Neural cell (in vitro differentiated cells): ENCODE data around the gene ZDHHC3. TPM values are rescaled to one million over a fixed set of nuclear protein-coding genes. Genes with fewer than 3 reads are reported as not detected.

Experiments used
- H2AFZ ChIP-seq: fragments of 200-600, 300-800 bp; sonication (generic), shearing (Covaris generic); 2 replicates; pipeline ENCODE4 v1.6.0; 2014; ENCODE audit warnings: low read depth, mild to moderate bottlenecking, antibody characterized with exemption, low read length, moderate library complexity
- H3F3A ChIP-seq: fragments of 200-600 bp; shearing (Covaris generic); 2 replicates; pipeline ENCODE4 v1.6.1; 2016; ENCODE audit warnings: mild to moderate bottlenecking, moderate library complexity, mixed read lengths, antibody characterized with exemption, low read length; ENCODE audit not compliant: insufficient read depth, poor library complexity, severe bottlenecking
- H3K27ac ChIP-seq: fragments of 200-600, 300-800 bp; sonication (generic), shearing (Covaris generic); 2 replicates; pipeline ENCODE4 v1.5.1; 2014; ENCODE audit warnings: mild to moderate bottlenecking, low read length, moderate library complexity
- H3K27me3 ChIP-seq: fragments of 300-800, 200-600 bp; sonication (generic), shearing (Covaris generic); 2 replicates; pipeline ENCODE4 v1.6.0; 2014; ENCODE audit warnings: mild to moderate bottlenecking, low read depth, low read length, moderate library complexity; ENCODE audit not compliant: insufficient read depth
- H3K36me3 ChIP-seq: fragments of 300-800, 200-600 bp; sonication (generic), shearing (Covaris generic); 2 replicates; pipeline ENCODE4 v1.5.1; 2014; ENCODE audit warnings: mild to moderate bottlenecking, antibody characterized with exemption, low read length, moderate library complexity; ENCODE audit not compliant: insufficient read depth
- H3K4me2 ChIP-seq: fragments of 300-800, 200-600 bp; sonication (generic), shearing (Covaris generic); 2 replicates; pipeline ENCODE4 v1.6.0; 2014; ENCODE audit warnings: mild to moderate bottlenecking, low read length
- H3K4me3 ChIP-seq: fragments of 300-800, 200-600 bp; sonication (generic), shearing (Covaris generic); 2 replicates; pipeline ENCODE4 v1.5.1; 2014; ENCODE audit warnings: mild to moderate bottlenecking, low read length, moderate library complexity
- H3K79me2 ChIP-seq: fragments of 200-600 bp; shearing (Covaris generic); replicated peaks from 2 replicates; pipeline ENCODE4 v1.6.0; 2014; ENCODE audit warnings: mild to moderate bottlenecking, low read length, moderate library complexity; ENCODE audit not compliant: insufficient read depth
- H3K9ac ChIP-seq: fragments of 300-800, 200-600 bp; sonication (generic), shearing (Covaris generic); 2 replicates; pipeline ENCODE4 v1.6.1; 2016; ENCODE audit warnings: mild to moderate bottlenecking, low read length, mixed read lengths
- H3K9me2 ChIP-seq: fragments of 200-600 bp; shearing (Covaris generic); 2 replicates; pipeline ENCODE4 v1.6.1; 2016; ENCODE audit warnings: mild to moderate bottlenecking, low read length, mixed read lengths; ENCODE audit not compliant: insufficient read depth
- H3K9me3 ChIP-seq: fragments of 200-600, 300-800 bp; sonication (generic), shearing (Covaris generic); 2 replicates; pipeline ENCODE4 v1.6.1; 2016; ENCODE audit warnings: mild to moderate bottlenecking, mixed run types, low read length, moderate library complexity, mixed read lengths
- H4K20me1 ChIP-seq: fragments of 200-600 bp; shearing (Covaris generic); 2 replicates; pipeline ENCODE4 v1.6.1; 2016; ENCODE audit warnings: mild to moderate bottlenecking, mixed run types; ENCODE audit not compliant: insufficient read depth
- CTCF ChIP-seq: fragments of 450-650 bp; IDR thresholded peaks from 2 replicates; pipeline ENCODE4 v1.5.1; 2014; ENCODE audit warnings: antibody characterized with exemption, mild to moderate bottlenecking, moderate library complexity; ENCODE audit not compliant: poor library complexity, severe bottlenecking
- EP300 ChIP-seq: fragments of 450-650 bp; conservative IDR thresholded peaks from 2 replicates; pipeline ENCODE4 v1.6.1; 2014; ENCODE audit warnings: antibody characterized with exemption, mild to moderate bottlenecking, moderate library complexity; ENCODE audit not compliant: poor library complexity, severe bottlenecking
- EZH2 ChIP-seq: fragments of 200-600, 300-800 bp; shearing (Covaris generic), sonication (generic); IDR thresholded peaks from 2 replicates; pipeline ENCODE4 v1.6.1; 2014; ENCODE audit warnings: antibody characterized with exemption, low read length, borderline replicate concordance, mild to moderate bottlenecking; ENCODE audit not compliant: insufficient read depth, poor library complexity, severe bottlenecking
- MXI1 ChIP-seq: fragments of 450-650 bp; conservative IDR thresholded peaks from 2 replicates; pipeline ENCODE4 v1.6.1; 2014; ENCODE audit warnings: antibody characterized with exemption, mild to moderate bottlenecking; ENCODE audit not compliant: poor library complexity, severe bottlenecking
- POLR2AphosphoS5 ChIP-seq: IDR thresholded peaks from 2 replicates; pipeline ENCODE4 v1.6.1; 2012
- RAD21 ChIP-seq: fragments of 450-650 bp; conservative IDR thresholded peaks from 2 replicates; pipeline ENCODE4 v1.6.1; 2014; ENCODE audit warnings: antibody characterized with exemption, mild to moderate bottlenecking, moderate library complexity
- SMC3 ChIP-seq: fragments of 450-650 bp; conservative IDR thresholded peaks from 2 replicates; pipeline ENCODE4 v1.6.1; 2014; ENCODE audit warnings: antibody characterized with exemption, mild to moderate bottlenecking, moderate library complexity; ENCODE audit not compliant: poor library complexity
- TAF1 ChIP-seq: IDR thresholded peaks from 2 replicates; pipeline ENCODE4 v1.6.1; 2012; ENCODE audit warnings: low read depth
- polyA plus RNA-seq: library from polyadenylated mRNA; depleted of rRNA; stranded (reverse); fragments of >200 nt; gene quantifications from 2 replicates; pipeline ENCODE4 v1.2.3, GENCODE V29; 2014
- TF ChIP-seq, protein P1 (sequence below): IDR thresholded peaks from 2 replicates; pipeline ENCODE4 v1.6.1; 2012; ENCODE audit warnings: borderline replicate concordance

ZDHHC3 gene
- polyA plus RNA-seq, 1 donor from 2014 or later: 35.8 TPM

GRCh38 chr3:44969828-44970179 is 6.2 kb downstream of the ZDHHC3 start:
- Histone ChIP-seq H3K27me3 (no peaks in the 10 kb centered on the region), H3K9me2 (no peaks in the 10 kb centered on the region), H3K4me3 (no peak overlapping the region), H3K79me2 (peaks cover 25% of the 10 kb centered on the region), H3F3A (no peaks in the 10 kb centered on the region), H2AFZ (no peak overlapping the region), H3K9ac (no peak overlapping the region), H3K4me2 (no peak overlapping the region), H3K36me3 (no peaks in the 10 kb centered on the region), H4K20me1 (no peaks in the 10 kb centered on the region), H3K27ac (no peak overlapping the region), H3K9me3 (no peaks in the 10 kb centered on the region)
- no peak for TF ChIP-seq EZH2
- no peak for TF ChIP-seq MXI1
- TF ChIP-seq POLR2AphosphoS5: no peak
- TF ChIP-seq RAD21: no peak
- no peak for TF ChIP-seq EP300
- no peak for TF ChIP-seq TAF1
- no peak for TF ChIP-seq SMC3

- Histone ChIP-seq H3K4me3 (no peak overlapping the region), H3F3A (no peaks in the 10 kb centered on the region), H2AFZ (no peak overlapping the region), H3K9me2 (no peaks in the 10 kb centered on the region), H4K20me1 (no peaks in the 10 kb centered on the region), H3K27ac (no peak overlapping the region), H3K9ac (no peak overlapping the region), H3K36me3 (no peaks in the 10 kb centered on the region), H3K4me2 (no peak overlapping the region), H3K79me2 (peaks cover 19% of the 10 kb centered on the region), H3K9me3 (no peaks in the 10 kb centered on the region), H3K27me3 (no peaks in the 10 kb centered on the region)
- TF ChIP-seq EP300 (no peak), POLR2AphosphoS5 (no peak), TAF1 (no peak), CTCF (no peak), EZH2 (no peak), RAD21 (no peak)
Measured at GRCh38 chr3:44969154-44969827, 6.7 kb downstream of the ZDHHC3 start.

DNA sequence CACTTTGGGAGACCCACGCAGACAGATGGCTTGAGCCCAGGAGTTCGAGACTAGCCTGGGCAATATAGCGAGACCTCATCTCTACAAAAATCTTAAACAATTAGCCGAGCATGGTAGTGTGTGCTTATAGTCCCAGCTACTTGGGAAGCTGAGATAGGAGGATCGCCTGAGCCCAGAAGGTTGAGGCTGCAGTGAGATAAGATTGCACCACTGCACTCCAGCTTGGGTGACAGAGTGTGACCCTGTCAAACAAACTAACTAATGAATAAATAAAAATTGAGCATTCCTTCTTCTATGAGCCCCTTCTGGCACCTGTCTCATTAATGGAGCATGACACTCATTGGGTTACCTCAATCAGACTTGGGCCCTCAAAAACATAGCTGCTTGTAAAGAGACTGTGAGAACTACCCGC is 7.5 kb downstream of the ZDHHC3 start:
- Histone ChIP-seq H3K9me2 (no peaks in the 10 kb centered on the region), H3F3A (no peaks in the 10 kb centered on the region), H3K27ac (no peak overlapping the region), H2AFZ (no peak overlapping the region), H3K9ac (no peak overlapping the region), H3K27me3 (no peaks in the 10 kb centered on the region), H3K9me3 (no peaks in the 10 kb centered on the region), H4K20me1 (no peaks in the 10 kb centered on the region), H3K36me3 (no peaks in the 10 kb centered on the region), H3K79me2 (peaks cover 19% of the 10 kb centered on the region), H3K4me3 (no peak overlapping the region), H3K4me2 (no peak overlapping the region)
- TF ChIP-seq CTCF (no peak), TAF1 (no peak), RAD21 (no peak), EZH2 (no peak), POLR2AphosphoS5 (no peak), MXI1 (no peak), EP300 (no peak), SMC3 (no peak)
- TF ChIP-seq, protein P1, sequence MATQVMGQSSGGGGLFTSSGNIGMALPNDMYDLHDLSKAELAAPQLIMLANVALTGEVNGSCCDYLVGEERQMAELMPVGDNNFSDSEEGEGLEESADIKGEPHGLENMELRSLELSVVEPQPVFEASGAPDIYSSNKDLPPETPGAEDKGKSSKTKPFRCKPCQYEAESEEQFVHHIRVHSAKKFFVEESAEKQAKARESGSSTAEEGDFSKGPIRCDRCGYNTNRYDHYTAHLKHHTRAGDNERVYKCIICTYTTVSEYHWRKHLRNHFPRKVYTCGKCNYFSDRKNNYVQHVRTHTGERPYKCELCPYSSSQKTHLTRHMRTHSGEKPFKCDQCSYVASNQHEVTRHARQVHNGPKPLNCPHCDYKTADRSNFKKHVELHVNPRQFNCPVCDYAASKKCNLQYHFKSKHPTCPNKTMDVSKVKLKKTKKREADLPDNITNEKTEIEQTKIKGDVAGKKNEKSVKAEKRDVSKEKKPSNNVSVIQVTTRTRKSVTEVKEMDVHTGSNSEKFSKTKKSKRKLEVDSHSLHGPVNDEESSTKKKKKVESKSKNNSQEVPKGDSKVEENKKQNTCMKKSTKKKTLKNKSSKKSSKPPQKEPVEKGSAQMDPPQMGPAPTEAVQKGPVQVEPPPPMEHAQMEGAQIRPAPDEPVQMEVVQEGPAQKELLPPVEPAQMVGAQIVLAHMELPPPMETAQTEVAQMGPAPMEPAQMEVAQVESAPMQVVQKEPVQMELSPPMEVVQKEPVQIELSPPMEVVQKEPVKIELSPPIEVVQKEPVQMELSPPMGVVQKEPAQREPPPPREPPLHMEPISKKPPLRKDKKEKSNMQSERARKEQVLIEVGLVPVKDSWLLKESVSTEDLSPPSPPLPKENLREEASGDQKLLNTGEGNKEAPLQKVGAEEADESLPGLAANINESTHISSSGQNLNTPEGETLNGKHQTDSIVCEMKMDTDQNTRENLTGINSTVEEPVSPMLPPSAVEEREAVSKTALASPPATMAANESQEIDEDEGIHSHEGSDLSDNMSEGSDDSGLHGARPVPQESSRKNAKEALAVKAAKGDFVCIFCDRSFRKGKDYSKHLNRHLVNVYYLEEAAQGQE: no peak
